Glutamatergic neuron (in vitro differentiated cells): Measurements from ENCODE around the gene LCNL1. TPM values are rescaled to one million over a fixed set of nuclear protein-coding genes. Genes with fewer than 3 reads are reported as not detected.

Experiments used
- DNase-seq: peaks from one replicate; pipeline ENCODE4 v3.0.0; 2022
- H3K27ac Mint-ChIP-seq: one replicate; pipeline ENCODE4 v1.8.0; 2020; ENCODE audit warnings: mild to moderate bottlenecking, mixed read lengths, inconsistent platforms; ENCODE audit not compliant: unreplicated experiment
- H3K27me3 Mint-ChIP-seq: one replicate; pipeline ENCODE4 v1.8.0; 2020; ENCODE audit warnings: mild to moderate bottlenecking, moderate library complexity, mixed read lengths, inconsistent platforms; ENCODE audit not compliant: unreplicated experiment
- H3K36me3 Mint-ChIP-seq: one replicate; pipeline ENCODE4 v1.8.0; 2020; ENCODE audit warnings: mild to moderate bottlenecking, mixed read lengths, inconsistent platforms; ENCODE audit not compliant: unreplicated experiment
- H3K4me1 Mint-ChIP-seq: one replicate; pipeline ENCODE4 v1.8.0; 2020; ENCODE audit warnings: mild to moderate bottlenecking, low read depth, mixed read lengths, inconsistent platforms; ENCODE audit not compliant: unreplicated experiment
- H3K4me3 Mint-ChIP-seq: one replicate; pipeline ENCODE4 v1.8.0; 2020; ENCODE audit warnings: mild to moderate bottlenecking, mixed read lengths, inconsistent platforms; ENCODE audit not compliant: unreplicated experiment
- H3K9me3 Mint-ChIP-seq: one replicate; pipeline ENCODE4 v1.8.0; 2020; ENCODE audit warnings: mild to moderate bottlenecking, moderate library complexity, mixed read lengths, inconsistent platforms; ENCODE audit not compliant: unreplicated experiment
- total RNA-seq: library from RNA; stranded (reverse); fragmentation: NEBNext Ultra II Directional; extraction: Animal tissue kit (Norgen Biotek cat#: 25700); gene quantifications from one replicate; pipeline ENCODE4 v1.2.1, GENCODE V29; 2021; ENCODE audit not compliant: unreplicated experiment
- TF ChIP-seq, protein P1 (sequence below): fragments of 200-600 bp; sonication (generic); IDR thresholded peaks from one replicate; pipeline ENCODE4 v1.5.0; 2021; ENCODE audit not compliant: partially characterized antibody, unreplicated experiment

LCNL1 gene
- total RNA-seq, 1 donor from 2014 or later, result not detected

- H3K4me1 Mint-ChIP-seq, result peaks cover 7% of the 10 kb centered on the region
- no peaks in the 10 kb centered on the region for H3K36me3 Mint-ChIP-seq
- H3K4me3 Mint-ChIP-seq, result no peak overlapping the region
- peaks cover 2% of the 10 kb centered on the region for H3K9me3 Mint-ChIP-seq
- no peak for DNase-seq
- H3K27ac Mint-ChIP-seq, result peak overlapping the region; percentile 84
- TF ChIP-seq, protein P1, sequence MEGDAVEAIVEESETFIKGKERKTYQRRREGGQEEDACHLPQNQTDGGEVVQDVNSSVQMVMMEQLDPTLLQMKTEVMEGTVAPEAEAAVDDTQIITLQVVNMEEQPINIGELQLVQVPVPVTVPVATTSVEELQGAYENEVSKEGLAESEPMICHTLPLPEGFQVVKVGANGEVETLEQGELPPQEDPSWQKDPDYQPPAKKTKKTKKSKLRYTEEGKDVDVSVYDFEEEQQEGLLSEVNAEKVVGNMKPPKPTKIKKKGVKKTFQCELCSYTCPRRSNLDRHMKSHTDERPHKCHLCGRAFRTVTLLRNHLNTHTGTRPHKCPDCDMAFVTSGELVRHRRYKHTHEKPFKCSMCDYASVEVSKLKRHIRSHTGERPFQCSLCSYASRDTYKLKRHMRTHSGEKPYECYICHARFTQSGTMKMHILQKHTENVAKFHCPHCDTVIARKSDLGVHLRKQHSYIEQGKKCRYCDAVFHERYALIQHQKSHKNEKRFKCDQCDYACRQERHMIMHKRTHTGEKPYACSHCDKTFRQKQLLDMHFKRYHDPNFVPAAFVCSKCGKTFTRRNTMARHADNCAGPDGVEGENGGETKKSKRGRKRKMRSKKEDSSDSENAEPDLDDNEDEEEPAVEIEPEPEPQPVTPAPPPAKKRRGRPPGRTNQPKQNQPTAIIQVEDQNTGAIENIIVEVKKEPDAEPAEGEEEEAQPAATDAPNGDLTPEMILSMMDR, result no peak
- H3K27me3 Mint-ChIP-seq, result peaks cover 4% of the 10 kb centered on the region
These were observed 20.0 kb upstream of the LCNL1 start for GRCh38 chr9:136962701-136963248.

GRCh38 chr9:136963341-136963740 lies 19.5 kb upstream of the LCNL1 start:
- TF ChIP-seq, protein P1, result no peak
- Mint-ChIP-seq H3K27ac (peak overlapping the region; percentile 84), H3K9me3 (peaks cover 2% of the 10 kb centered on the region), H3K36me3 (no peaks in the 10 kb centered on the region), H3K27me3 (peaks cover 4% of the 10 kb centered on the region), H3K4me1 (peaks cover 7% of the 10 kb centered on the region), H3K4me3 (no peak overlapping the region)
- no peak for DNase-seq

DNA sequence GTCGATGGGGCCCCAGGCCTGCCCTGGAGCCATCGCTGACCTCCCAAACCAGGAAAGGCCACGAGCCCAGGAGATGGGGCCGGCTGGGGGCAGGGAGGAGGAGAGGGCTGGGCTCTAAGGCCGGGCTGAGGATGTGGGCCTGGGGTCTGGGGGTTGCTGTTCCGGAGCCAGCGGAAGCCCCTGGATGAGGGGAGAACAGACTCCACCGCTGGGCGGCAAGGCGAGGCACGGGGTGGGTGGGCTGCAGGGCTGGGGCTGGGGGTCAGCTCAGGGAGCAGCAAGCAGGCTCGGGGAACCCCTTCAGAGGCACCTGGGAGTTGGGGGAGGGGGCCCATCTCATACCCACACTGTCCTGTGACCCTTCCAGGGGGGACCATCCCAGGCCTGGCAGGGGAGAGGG lies 19.0 kb upstream of the LCNL1 start:
- Mint-ChIP-seq H3K4me1 (peaks cover 7% of the 10 kb centered on the region), H3K36me3 (no peaks in the 10 kb centered on the region), H3K27me3 (peaks cover 4% of the 10 kb centered on the region), H3K4me3 (no peak overlapping the region), H3K9me3 (peaks cover 2% of the 10 kb centered on the region), H3K27ac (no peak overlapping the region)
- no peak for DNase-seq
- TF ChIP-seq, protein P1, result no peak

- no peak overlapping the region for H3K27ac Mint-ChIP-seq
- H3K27me3 Mint-ChIP-seq, result peaks cover 4% of the 10 kb centered on the region
- no peak for DNase-seq
- peaks cover 7% of the 10 kb centered on the region for H3K4me1 Mint-ChIP-seq
- TF ChIP-seq, protein P1, result no peak
- peaks cover 2% of the 10 kb centered on the region for H3K9me3 Mint-ChIP-seq
- H3K36me3 Mint-ChIP-seq, result no peaks in the 10 kb centered on the region
- H3K4me3 Mint-ChIP-seq, result no peak overlapping the region
These were observed 18.6 kb upstream of the LCNL1 start for GRCh38 chr9:136964171-136964689.

DNA sequence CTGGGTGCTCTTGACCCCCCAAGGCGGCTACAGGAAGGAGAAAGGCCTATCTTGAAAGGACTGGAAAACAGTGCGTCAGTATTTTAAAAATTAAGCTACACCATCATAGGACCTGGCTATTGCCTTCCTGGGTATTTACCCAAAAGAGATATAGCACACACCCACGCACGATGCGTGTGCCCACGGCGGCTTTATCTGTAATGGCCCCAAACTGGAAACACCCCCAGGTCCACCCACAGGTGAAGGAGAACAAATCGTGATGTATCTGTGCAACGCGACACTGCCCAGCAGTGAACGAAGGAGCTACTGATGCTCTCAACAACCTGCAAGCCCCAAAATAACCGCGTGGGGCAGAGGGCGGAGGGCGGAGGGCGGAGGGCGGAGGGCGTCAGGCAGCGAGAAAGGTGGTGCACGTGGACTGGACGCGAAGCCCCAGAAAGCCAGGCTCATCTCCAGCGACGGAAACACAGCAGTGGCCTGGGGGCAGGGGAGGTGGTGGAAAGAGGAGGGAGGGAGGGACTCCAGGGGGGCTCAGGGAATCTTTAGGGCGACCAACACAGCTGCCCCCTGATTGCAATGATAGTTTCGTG lies 17.9 kb upstream of the LCNL1 start:
- peaks cover 2% of the 10 kb centered on the region for H3K9me3 Mint-ChIP-seq
- peaks cover 7% of the 10 kb centered on the region for H3K4me1 Mint-ChIP-seq
- H3K27me3 Mint-ChIP-seq, result peaks cover 4% of the 10 kb centered on the region
- TF ChIP-seq, protein P1, result no peak
- no peak overlapping the region for H3K4me3 Mint-ChIP-seq
- DNase-seq, result no peak
- H3K36me3 Mint-ChIP-seq, result no peaks in the 10 kb centered on the region
- no peak overlapping the region for H3K27ac Mint-ChIP-seq
